Measurements from ENCODE around the gene MCF2L2.
"Not testable (repeated sequence)": the region's sequence is repeated elsewhere in the genome, so short reads cannot be mapped to it uniquely, and the experiment has no call there.

MCF2L2 gene

GRCh38 chr3:183392186-183393034, 36.0 kb downstream of the MCF2L2 start:
- DNase-seq = no peak

DNA sequence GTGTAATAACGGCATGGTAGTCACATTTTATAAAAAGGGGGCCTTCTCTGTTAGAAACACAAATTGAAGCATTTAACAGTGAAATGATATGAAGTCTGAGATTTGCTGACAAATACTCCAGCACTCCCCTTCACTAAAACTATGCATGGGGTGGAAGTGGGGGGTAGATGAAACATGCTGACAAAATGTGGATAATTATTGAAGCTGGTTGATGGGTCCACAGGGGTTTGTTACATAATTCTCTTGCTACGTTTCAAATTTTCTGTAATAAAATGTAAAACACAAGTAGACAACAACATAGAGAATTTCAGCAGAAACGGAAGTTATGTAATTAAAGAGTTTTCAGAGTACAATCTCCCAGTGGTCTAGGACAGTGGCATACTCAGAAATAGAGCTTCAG, 37.0 kb downstream of the MCF2L2 start:
- DNase-seq = no peak

DNA sequence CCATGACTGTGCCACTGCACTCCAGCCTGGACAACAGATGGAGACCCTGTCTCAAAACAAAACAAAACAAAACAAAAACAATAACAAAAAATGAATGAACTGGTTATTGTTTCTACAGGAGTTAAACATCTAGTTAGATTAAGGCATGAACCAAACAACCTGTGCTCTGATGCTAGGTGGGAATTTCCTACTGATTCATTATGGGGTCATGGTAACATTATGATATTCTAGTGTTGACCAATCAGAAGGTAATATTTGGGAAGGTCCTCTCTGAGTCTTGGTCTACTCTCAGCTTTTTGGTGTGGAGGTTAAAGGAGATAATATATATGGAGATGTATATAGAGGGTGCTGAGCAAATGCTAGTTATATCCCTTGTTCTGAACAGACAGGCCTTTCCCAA, 37.6 kb downstream of the MCF2L2 start:
- no peak for DNase-seq

DNA sequence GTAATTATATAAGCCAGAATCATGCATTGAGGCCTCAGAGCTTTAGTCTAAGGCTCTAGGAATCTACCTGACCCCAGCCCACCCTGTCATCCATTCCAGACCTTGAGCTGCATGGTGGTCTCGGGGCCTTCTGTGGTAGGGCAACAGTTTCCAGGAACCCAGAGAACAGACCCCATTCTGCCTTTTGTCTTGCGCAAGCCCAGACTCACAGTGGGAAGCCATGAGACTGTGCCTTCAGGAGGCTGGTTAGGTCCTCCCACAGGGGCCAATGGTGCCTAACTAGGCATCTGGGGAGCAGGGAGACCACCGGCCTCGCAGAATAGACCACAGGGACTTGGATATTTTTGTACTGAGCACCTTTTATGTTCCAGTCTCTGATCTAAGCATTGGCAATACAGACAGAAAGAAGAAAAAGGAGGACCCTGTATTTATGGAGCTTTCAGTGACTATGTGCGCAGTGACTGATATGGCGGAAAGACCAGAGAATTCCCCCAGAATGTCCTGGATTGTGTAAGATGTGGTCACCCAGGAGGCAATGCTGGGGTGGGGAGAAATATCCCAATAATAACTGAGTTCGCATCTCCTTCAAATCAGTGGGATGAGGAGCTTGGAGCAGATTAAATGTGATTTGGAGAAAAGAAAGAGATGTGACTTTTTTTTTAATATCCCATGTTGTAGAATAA, 40.1 kb downstream of the MCF2L2 start:
- DNase-seq = no peak

DNA sequence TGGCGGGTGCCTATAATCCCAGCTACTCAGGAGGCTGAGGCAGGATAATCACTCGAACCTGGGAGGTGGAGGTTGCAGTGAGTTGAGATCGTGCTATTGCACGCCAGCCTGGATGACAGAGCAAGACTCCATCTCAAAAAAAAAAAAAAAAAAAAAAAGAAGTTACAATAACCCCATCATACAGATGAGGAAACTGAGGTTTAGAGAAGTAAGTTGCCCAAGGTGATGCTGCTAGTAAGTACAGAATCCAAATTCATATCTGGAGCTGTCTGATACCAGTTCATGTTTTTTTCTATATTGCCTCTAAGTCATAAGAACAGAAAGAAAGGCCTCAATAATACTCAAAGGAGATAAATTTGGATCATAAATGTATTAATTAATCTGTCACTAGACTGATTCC, 40.6 kb downstream of the MCF2L2 start:
- no peak for DNase-seq

- no peak for DNase-seq
Observed at GRCh38 chr3:183386651-183387050, 41.8 kb downstream of the MCF2L2 start.

GRCh38 chr3:183385698-183386613, 42.5 kb downstream of the MCF2L2 start:
- peak; percentile 69 for DNase-seq

DNA sequence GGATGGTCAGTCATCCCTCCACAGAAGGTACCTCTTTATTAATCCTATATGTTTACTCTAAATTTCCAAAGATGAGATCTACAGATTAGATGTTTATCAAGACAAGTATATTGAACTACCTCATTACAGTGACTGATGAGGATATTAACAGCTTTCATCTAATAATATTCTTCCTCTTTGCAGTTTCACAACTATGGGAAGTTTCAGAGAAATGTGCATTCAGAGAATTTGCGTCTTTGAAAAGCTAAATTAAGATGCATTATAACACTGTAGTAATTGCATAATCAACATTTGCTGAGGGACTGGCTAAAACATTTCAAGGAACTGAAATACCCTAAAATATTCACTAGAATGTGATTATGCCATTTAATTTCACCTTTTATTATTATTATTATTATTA, 46.7 kb downstream of the MCF2L2 start:
- DNase-seq = no peak

DNA sequence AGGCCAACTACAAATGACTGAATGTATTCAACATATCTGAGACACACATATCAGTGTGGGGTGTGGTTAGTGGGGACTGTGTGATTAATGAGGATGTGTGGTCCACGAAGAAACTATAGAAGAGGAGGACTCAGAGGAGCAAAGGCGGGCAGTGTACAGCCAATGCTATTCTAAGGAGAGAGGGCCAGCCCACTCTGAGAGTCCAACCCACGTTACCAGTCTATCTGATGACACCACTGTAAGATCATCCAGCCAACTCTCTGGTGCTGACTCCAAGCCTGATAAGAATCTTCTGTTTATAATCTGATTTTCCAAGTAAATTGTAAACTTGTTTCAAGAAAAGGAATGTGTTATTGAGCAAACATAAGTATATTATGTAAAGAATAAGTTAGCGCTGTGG, 47.2 kb downstream of the MCF2L2 start:
- no peak for DNase-seq

DNA sequence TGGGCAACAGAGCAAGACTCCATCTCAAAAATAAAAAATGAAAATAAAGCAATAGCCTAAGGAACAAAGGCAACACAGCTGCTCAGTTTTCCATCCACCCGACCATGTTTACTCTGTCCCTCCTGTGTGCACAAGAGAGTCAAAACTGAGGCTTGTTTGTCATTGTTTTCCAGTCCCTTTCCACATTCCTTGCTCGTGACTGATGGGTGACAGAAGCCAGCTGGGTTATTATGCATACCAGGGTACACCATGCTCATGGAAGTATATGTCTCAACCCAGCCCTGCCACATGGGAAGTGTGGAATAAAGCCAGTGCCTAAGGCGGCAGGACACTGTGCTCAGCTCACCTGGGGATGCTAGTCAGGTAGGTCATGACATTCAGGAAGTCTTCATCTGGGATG, 49.5 kb downstream of the MCF2L2 start:
- DNase-seq = no peak

GRCh38 chr3:183378545-183378944, 49.9 kb downstream of the MCF2L2 start:
- no peak for DNase-seq

DNA sequence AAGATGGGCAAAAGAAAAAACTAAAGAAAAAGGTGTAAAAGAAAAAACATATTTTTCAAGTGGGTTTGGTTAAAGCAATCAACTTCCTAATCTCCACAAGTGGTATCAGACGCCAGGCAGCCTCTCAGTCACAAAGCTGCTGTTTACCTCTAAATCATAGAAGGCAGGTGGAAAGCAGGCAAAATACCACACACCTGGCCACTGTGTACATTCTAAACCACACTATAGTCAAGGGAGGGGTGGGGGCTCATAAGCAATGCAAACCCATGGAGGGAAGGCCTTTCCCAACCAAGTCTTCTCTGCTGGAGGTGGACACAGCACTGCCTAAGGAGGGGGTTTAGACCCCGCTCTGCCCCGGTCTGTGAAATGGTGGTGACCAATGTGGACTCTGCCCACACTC, 50.4 kb downstream of the MCF2L2 start:
- DNase-seq = no peak

GRCh38 chr3:183377307-183377959, 51.0 kb downstream of the MCF2L2 start:
- DNase-seq = no peak

DNA sequence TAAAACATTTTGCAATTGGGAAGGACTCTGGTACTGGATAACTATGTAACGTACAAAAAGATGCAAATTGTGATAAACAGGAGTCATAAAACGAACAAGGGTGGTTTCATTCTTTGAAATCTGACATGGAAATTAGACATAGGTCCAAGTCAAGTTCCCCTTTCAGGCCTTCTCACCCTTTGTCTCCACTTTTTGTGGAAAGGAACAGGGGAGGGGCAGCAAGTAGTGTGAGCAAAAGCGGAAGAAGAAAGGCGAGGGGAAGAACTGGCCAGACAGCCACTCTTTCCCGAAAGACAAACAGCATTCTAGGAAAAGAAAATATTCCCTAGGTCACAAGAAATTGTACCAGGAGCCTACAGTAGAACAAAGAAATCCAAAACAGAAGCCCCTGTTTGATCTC, 52.6 kb downstream of the MCF2L2 start:
- no peak for DNase-seq

DNA sequence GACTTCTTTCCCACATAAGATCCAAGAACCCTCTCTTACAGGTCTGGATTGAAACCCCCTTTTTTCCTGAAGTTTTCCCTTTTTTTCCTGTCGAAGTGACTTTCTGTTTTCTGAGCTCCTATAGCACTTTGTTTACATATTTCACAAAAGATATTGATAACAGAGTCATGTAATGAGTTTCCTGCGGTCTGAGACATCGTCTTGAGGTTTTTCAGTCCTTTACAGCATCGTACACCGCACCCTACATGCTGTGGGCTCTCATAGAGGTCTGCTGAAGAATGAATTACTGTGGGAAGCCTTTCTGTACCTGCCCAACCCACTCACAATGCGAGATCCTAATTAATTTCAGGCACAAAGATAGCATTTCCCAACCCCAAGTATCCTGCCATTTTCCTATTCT, 53.1 kb downstream of the MCF2L2 start:
- DNase-seq = no peak

DNA sequence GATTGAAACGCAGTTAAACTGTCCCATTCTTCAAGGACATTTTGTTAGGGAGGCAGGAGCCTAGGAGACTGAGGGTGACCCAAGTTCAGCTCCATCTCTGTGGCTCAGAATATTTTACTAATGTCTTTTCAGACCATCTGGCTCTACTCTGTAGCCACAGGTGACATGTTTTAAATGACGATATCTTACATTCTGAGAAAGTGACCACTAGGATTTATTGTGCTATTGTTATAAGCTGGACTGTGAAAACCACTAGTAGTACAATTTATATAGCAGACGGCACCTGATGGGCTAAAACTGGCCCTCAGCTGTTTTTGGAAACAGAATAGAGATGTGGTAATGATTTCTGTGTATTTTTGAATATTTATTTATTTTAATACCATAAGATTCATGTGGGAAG, 55.5 kb downstream of the MCF2L2 start:
- DNase-seq = no peak

- not testable (repeated sequence) for DNase-seq
Observed at GRCh38 chr3:183371600-183371968, 56.8 kb downstream of the MCF2L2 start.

GRCh38 chr3:183370391-183370790, 58.0 kb downstream of the MCF2L2 start:
- no peak for DNase-seq

DNA sequence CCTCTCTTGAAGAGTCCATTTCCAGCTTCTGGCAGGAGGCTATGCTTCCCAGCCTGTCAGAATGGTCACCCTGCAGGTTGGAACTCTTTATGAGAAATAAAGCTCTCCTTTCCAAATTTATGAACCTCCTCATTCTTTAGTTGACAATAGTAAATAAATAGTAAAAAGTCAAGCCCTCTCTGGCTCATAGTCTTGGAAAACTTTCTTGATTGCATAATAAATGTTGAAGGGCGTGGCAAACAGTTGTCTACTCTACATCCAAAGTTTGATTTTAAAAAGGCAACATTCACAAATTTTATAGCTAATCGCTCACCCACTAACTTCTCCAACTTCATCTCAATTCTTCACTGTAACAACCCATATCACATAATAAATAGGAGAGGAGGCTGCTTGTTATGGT, 58.8 kb downstream of the MCF2L2 start:
- DNase-seq = no peak

GRCh38 chr3:183369117-183369516, 59.3 kb downstream of the MCF2L2 start:
- DNase-seq = no peak

- no peak for DNase-seq
Observed at GRCh38 chr3:183360971-183361624, 67.3 kb downstream of the MCF2L2 start.

- no peak for DNase-seq
Observed at GRCh38 chr3:183359036-183359435, 69.4 kb downstream of the MCF2L2 start.

All from CD4-positive, alpha-beta T cell treated with Interleukin-12 subunit alpha and Interleukin-12 subunit beta, for 1 hour (primary cell).